Stimulated activated CD8-positive, alpha-beta memory T cell treated with anti-CD3 and anti-CD28 coated beads, Interleukin-12 subunit alpha, Interleukin-12 subunit beta, amount 100 ng/mL, for 4 hours (primary cell): ENCODE data around the gene H1-8.
"Not testable (repeated sequence)": the region's sequence is repeated elsewhere in the genome, so short reads cannot be mapped to it uniquely, and the experiment has no call there.

Experiments used
- DNase-seq: peaks from one replicate; pipeline ENCODE4 v3.0.0-alpha.2; 2020; ENCODE audit warnings: low read depth

The H1-8 gene

GRCh38 chr3:129533406-129533805 is 9.6 kb upstream of the H1-8 start:
- no peak for DNase-seq

DNA sequence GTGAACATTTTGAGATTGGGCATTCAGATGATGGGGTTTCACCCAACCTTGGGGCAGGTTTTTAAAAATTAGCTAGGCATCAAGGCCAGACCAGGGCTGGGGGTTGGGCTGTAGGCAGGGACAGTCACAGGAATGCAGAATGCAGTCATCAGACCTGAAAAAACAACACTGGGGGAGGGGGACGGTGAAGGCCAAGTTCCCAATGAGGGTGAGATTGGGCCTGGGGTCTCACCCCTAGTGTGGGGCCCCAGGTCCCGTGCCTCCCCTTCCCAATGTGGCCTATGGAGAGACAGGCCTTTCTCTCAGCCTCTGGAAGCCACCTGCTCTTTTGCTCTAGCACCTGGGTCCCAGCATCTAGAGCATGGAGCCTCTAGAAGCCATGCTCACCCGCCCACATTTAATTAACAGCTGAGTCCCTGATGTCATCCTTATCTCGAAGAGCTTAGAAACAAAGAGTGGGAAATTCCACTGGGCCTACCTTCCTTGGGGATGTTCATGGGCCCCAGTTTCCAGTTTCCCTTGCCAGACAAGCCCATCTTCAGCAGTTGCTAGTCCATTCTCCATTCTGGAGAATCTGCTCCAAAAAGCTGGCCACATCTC is 8.4 kb upstream of the H1-8 start:
- no peak for DNase-seq

- no peak for DNase-seq
Observed at GRCh38 chr3:129535075-129535474, 7.9 kb upstream of the H1-8 start.

DNA sequence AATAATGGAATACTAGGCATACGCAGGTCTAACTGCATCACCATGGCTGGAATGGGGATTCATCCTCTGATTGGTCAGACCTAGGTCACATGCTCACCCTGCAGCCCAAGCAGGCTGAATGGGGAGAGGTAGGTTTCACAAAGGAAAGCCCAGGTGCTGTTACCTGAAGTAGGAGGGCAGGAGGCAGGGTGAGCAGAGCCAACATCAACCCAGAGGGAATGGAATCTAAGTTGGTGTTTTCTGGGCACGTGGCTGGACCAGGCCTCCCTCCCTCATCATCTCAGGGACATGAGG is 6.7 kb upstream of the H1-8 start:
- DNase-seq = no peak

- DNase-seq = no peak
Observed at GRCh38 chr3:129536804-129537203, 6.2 kb upstream of the H1-8 start.

GRCh38 chr3:129539206-129539605 is 3.8 kb upstream of the H1-8 start:
- no peak for DNase-seq

GRCh38 chr3:129540776-129541516 is 2.0 kb upstream of the H1-8 start:
- no peak for DNase-seq

GRCh38 chr3:129542747-129543146 is 228 bp upstream of the H1-8 start:
- DNase-seq = no peak

DNA sequence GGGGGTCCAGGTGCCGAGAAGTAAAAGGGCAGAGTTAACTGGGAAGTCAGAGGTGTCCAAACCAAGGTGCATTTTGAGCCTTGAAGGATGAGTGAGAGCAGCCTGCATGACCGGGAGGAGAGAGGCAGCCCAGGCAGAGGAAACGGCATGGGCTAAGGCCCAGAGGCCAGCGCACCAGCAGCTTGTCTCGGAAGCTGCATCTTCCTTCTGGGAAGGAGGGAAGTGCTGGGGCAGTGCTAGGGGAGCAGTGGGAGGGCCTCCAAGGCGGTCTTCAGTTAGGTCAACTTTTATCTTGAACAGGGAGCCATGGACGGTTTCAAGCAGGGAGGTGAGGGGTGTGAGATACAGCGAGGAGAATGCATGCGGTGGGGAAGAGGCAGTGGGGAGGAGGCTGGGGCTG is 1.0 kb downstream of the H1-8 start:
- no peak for DNase-seq

GRCh38 chr3:129545951-129546350 is 3.0 kb downstream of the H1-8 start:
- DNase-seq = not testable (repeated sequence)

DNA sequence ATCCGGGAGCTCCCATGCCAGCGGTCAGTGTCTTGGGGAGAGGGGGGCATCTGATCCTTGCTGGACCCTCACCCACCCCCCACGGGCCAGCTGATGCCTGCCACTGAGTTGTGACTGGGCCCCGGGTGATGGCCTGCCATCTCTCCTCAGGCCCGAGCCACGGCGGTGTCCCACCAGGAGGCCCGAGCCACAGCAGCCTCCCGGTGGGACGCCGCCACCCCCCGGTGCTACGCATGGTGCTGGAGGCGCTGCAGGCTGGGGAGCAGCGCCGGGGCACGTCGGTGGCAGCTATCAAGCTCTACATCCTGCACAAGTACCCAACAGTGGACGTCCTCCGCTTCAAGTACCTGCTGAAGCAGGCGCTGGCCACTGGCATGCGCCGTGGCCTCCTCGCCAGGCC is 4.3 kb downstream of the H1-8 start:
- DNase-seq = no peak

GRCh38 chr3:129548104-129548965 is 5.4 kb downstream of the H1-8 start:
- no peak for DNase-seq

DNA sequence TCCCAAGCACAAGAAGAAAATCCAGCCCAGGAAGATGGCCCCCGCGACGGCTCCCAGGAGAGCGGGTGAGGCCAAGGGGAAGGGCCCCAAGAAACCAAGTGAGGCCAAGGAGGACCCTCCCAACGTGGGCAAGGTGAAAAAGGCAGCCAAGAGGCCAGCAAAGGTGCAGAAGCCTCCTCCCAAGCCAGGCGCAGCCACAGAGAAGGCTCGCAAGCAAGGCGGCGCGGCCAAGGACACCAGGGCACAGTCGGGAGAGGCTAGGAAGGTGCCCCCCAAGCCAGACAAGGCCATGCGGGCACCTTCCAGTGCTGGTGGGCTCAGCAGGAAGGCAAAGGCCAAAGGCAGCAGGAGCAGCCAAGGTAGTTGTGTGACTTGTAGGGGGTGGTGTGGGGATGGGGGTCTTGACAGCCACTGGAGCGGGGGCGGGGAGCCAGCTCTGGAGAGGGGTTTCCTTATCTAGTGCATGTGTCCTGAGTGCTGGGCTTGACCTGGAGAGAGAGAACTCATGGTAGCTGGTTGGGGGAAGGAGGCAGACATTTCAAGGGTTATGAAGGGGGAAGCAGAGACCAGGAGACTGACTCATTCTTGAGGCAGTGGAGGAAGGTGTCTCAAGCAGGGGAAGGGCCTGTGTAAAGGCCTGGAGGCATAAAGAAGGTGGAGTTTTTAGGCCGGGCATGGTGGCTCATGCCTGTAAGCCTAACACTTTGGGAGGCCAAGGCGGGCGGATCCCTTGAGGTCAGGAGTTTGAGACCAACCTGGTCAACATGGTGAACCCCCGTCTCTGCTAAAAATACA is 6.2 kb downstream of the H1-8 start:
- DNase-seq = no peak

DNA sequence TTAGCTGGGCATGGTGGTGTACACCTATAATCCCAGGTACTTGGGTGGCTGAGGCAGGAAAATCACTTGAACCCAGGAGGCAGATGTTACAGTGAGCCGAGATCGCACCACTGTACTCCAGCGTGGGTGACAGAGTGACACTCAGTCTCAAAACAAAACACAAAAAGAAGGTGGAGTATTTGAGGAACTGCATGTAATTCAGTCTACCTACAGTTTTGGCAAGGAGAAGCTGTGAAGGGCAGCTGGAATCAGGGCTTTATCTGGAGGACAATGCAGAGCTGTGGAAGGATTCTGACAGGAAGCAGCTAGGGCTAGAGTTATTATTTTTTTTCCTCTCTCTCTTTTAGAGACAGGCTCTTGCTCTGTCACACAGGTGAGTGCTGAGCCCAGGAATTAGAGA is 6.8 kb downstream of the H1-8 start:
- no peak for DNase-seq

DNA sequence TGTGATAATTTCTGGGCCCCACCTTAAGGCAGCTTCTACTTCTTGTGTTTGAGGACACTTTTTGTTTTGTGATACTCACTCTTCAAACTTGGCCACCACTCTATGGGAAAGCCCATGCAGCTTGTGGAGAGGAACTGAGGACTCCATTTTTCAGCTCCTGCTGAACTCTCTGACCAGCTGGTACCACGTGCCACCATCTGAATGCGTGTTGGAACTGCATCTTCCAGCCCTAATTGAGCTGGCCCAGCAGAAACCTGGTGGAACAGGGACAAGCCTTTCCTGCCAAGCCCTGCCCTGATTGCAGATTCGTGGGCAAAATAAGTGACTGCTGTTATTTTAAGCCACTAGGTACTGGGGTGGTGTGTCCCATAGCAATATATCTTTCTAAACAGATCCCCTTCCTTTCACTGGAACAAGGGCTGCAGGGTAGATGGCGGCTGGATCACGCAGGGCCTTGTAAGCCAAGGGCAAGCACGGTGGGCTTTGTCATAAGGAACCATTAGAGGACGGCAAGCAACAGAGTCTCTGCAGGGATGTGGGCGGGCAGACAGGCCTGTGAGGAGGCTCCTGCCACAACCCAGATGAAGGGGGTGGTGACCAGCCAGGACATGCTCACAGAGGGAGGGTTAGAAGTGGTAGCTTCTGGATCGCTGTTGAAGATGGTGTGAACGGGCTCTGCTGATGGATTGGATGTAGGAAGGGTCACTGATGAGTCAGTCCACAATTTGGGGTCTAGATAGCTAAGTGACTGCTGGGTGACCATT is 9.5 kb downstream of the H1-8 start:
- no peak for DNase-seq

GRCh38 chr3:129553171-129553570 is 10.2 kb downstream of the H1-8 start:
- no peak for DNase-seq

DNA sequence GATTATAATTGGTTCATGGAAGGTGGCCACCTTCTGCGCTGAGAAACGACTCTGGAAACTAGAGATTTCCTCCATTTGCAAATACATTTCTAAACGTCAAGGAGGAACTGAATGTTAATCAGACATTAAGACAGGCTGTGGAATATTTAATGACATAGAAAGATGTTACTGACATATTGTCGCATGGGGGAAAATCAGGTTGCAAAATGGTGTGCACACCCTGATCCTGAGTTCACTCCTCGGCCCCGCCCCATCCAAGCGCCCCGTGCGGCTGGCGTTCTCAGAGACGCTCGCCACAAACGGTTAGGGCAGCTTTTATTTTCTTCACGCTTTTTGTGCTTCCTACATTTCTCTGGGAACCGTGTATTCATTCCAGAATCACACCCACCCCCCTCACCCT is 10.7 kb downstream of the H1-8 start:
- DNase-seq = no peak

DNA sequence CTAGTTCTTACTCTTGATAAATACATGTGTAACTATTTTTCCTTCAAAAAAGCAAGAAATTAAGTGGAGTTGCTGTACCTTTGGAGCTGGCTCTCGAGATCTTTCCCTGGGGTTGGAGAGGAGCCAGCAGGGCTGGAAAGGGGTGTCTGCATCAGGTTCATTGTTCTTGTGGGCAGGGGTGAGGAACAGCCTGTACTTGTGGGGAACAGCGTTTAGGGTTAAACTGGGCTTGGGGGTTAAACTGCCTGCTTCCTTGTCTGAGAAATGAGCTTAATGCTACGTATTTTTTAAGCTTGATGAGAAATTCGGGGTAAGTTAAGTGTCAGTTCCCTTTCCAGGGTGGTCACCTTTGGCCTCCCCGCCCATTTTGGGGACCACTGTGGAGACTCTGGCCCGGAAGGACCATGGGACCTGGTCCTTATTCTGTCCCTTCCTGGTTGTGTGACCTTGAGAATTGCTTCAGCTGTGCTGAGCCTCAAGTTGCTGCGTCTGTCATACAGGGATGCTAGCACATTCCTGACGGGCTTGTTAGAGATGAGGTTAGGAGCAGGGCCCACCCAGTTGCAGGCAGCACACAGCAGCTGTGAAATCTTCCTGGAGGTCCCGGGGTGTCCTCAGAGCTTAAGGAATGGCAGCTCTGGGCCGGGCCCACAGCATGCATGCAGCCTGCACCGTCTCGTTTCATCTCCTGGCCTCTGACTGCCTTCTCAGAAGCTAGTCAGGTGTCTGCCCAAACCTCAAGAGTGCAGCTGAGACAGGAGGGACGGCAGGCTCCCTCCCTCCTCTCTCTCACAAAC is 11.6 kb downstream of the H1-8 start:
- no peak for DNase-seq

- no peak for DNase-seq
Observed at GRCh38 chr3:129555153-129555550, 12.2 kb downstream of the H1-8 start.

DNA sequence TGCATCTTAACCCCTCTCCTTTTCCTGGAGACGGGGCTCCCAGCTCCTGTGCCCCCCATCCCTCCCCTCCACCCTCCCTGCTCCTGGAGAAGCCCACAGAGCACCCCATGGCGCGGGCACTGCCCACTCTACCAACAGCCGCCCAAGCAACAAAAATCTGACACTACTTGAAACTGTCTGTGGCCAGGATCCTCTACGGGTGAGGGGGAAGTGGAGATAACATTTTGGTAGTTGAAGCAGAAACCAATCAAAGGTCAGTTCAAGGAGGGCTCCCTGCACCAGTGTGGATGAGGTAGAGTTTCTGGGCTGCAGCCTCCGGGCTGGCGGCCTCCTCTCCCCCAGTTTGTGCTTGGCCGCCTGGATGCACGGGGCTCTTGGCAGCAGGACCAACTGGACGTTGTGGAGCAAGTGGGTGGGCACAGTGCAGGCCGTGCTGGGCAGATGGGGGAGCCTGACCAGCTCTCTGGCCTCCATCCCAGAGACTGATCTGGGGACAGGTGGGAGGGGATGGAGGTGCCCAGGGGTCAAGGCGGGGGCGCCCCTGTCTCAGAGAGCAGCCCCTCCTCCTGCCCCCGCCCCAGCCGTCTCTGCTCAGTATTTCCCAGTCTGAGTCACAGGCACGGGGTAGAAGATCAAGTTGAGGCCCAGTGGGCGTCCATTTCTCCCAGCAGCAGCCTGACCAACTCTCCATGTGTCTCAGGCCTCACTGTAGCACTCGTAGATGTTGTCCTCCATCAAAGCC is 12.8 kb downstream of the H1-8 start:
- DNase-seq = no peak
